T-helper 1 cell treated with Interleukin-12 subunit alpha and Interleukin-12 subunit beta and Interleukin-4 antibody, amounts not matched to agents 30 ng/mL and 1 ng/mL, for 36 hours (primary cell): Measurements from ENCODE around the gene SEL1L2. TPM values are rescaled to one million over a fixed set of nuclear protein-coding genes. Genes with fewer than 3 reads are reported as not detected.
"Not testable (repeated sequence)": the region's sequence is repeated elsewhere in the genome, so short reads cannot be mapped to it uniquely, and the experiment has no call there.

Experiments
- intact Hi-C: fragments of 100-400 bp; cut with micrococcal nuclease; formaldehyde crosslinking; loops from one replicate; pipeline ENCODE4 v1.15.1; 2024
- total RNA-seq: library from RNA; stranded (reverse); gene quantifications from 2 replicates; pipeline ENCODE4 v1.2.3, GENCODE V29; 2022

SEL1L2 gene
- total RNA-seq, result not detected in 2 replicates

- intact Hi-C loops, result no loop called here
These were observed at the start of gene SEL1L2 for GRCh38 chr20:13990465-13990864. SEL1L2 (minus strand) TSS chr20:13990614; CDS start chr20:13990534, 80 bp downstream.

GRCh38 chr20:14036567-14036966 is 46.2 kb upstream of the SEL1L2 start:
- intact Hi-C loops, result no loop called here

GRCh38 chr20:14033310-14033709 is 42.9 kb upstream of the SEL1L2 start:
- intact Hi-C loops, result no loop called here

- intact Hi-C loops, result no loop called here
These were observed 40.6 kb upstream of the SEL1L2 start for GRCh38 chr20:14030991-14031390.

GRCh38 chr20:14012671-14013070 is 22.3 kb upstream of the SEL1L2 start:
- intact Hi-C loops, result no loop called here

GRCh38 chr20:14009208-14009607 is 18.8 kb upstream of the SEL1L2 start:
- intact Hi-C loops, result no loop called here

- intact Hi-C loops, result no loop called here
These were observed 15.6 kb upstream of the SEL1L2 start for GRCh38 chr20:14005996-14006395.

- intact Hi-C loops, result no loop called here
These were observed 10.5 kb upstream of the SEL1L2 start for GRCh38 chr20:14000917-14001316.

GRCh38 chr20:13996265-13996664 is 5.9 kb upstream of the SEL1L2 start:
- intact Hi-C loops, result no loop called here

- intact Hi-C loops, result no loop called here
These were observed 5.4 kb upstream of the SEL1L2 start for GRCh38 chr20:13995841-13996240.

- intact Hi-C loops, result no loop called here
These were observed 4.8 kb upstream of the SEL1L2 start, which contains the start of gene MACROD2 for GRCh38 chr20:13995086-13995665. MACROD2 (plus strand) TSS chr20:13995516.

GRCh38 chr20:13991955-13992354 is 1.5 kb upstream of the SEL1L2 start:
- intact Hi-C loops, result not testable (repeated sequence)

- intact Hi-C loops, result no loop called here
These were observed 897 bp upstream of the SEL1L2 start for GRCh38 chr20:13991311-13991710.

- intact Hi-C loops, result no loop called here
These were observed 6.2 kb downstream of the SEL1L2 start for GRCh38 chr20:13984211-13984610.

GRCh38 chr20:13960525-13960924 is 29.9 kb downstream of the SEL1L2 start:
- intact Hi-C loops, result no loop called here

- intact Hi-C loops, result no loop called here
These were observed 30.3 kb downstream of the SEL1L2 start for GRCh38 chr20:13960119-13960518.

GRCh38 chr20:13953227-13953626 is 37.2 kb downstream of the SEL1L2 start:
- intact Hi-C loops, result no loop called here

GRCh38 chr20:13947719-13948118 is 42.7 kb downstream of the SEL1L2 start:
- intact Hi-C loops, result no loop called here

- intact Hi-C loops, result no loop called here
These were observed 49.4 kb downstream of the SEL1L2 start for GRCh38 chr20:13941031-13941430.

GRCh38 chr20:13936781-13937576 is 53.4 kb downstream of the SEL1L2 start:
- intact Hi-C loops, result no loop called here

- intact Hi-C loops, result no loop called here
These were observed 55.2 kb downstream of the SEL1L2 start for GRCh38 chr20:13934992-13935894.

GRCh38 chr20:13930281-13930680 is 60.1 kb downstream of the SEL1L2 start:
- intact Hi-C loops, result no loop called here
